ENCODE data around the gene HNF1A. TPM values are rescaled to one million over a fixed set of nuclear protein-coding genes. Genes with fewer than 3 reads are reported as not detected.

Gene HNF1A
- total RNA-seq, 2 experiments from 2014 or later = not detected

GRCh38 chr12:120992989-120993388 lies 14.6 kb downstream of the HNF1A start:
- Mint-ChIP-seq H3K36me3 (ENCODE audit: low read depth) (no peaks in the 10 kb centered on the region), H3K27ac (no peak overlapping the region), H3K27me3 (ENCODE audit: low read depth) (peaks cover 23% of the 10 kb centered on the region), H3K9me3 (ENCODE audit: insufficient read depth) (no peaks in the 10 kb centered on the region), H3K4me3 (no peak overlapping the region), H3K4me1 (ENCODE audit: low read depth) (no peaks in the 10 kb centered on the region)
- ATAC-seq (no peak), DNase-seq (no peak)
- ChIA-PET POLR2A (no interaction called here), CTCF (interaction anchor here (0.8 to 1.4 kb wide), 3 partner anchors 12 to 410 kb away, joined by 3 to 4 read pairs (median 4); no protein-coding TSS in a partner anchor)

- Mint-ChIP-seq H3K36me3 (ENCODE audit: low read depth) (no peaks in the 10 kb centered on the region), H3K4me1 (ENCODE audit: low read depth) (no peaks in the 10 kb centered on the region), H3K27me3 (ENCODE audit: low read depth) (peaks cover 23% of the 10 kb centered on the region), H3K4me3 (no peak overlapping the region), H3K27ac (no peak overlapping the region), H3K9me3 (ENCODE audit: insufficient read depth) (no peaks in the 10 kb centered on the region)
- POLR2A ChIA-PET = no interaction called here
- ATAC-seq (no peak), DNase-seq (no peak)
- CTCF ChIA-PET = interaction anchor here (1.2 to 1.4 kb wide), 2 partner anchors 12 to 67 kb away, joined by 4 read pairs; no protein-coding TSS in a partner anchor
These were observed 15.2 kb downstream of the HNF1A start for GRCh38 chr12:120993496-120993895.

- Mint-ChIP-seq H3K27me3 (ENCODE audit: low read depth) (peaks cover 23% of the 10 kb centered on the region), H3K36me3 (ENCODE audit: low read depth) (no peaks in the 10 kb centered on the region), H3K9me3 (ENCODE audit: insufficient read depth) (no peaks in the 10 kb centered on the region), H3K4me1 (ENCODE audit: low read depth) (no peaks in the 10 kb centered on the region), H3K4me3 (no peak overlapping the region), H3K27ac (no peak overlapping the region)
- ChIA-PET CTCF (no interaction called here), POLR2A (no interaction called here)
- DNase-seq = no peak
- ATAC-seq = no peak
These were observed 15.7 kb downstream of the HNF1A start for GRCh38 chr12:120994059-120994458.

GRCh38 chr12:120994589-120995337 lies 16.4 kb downstream of the HNF1A start:
- no peak for DNase-seq
- H3K36me3 Mint-ChIP-seq (ENCODE audit: low read depth) = no peaks in the 10 kb centered on the region
- no peak for ATAC-seq
- CTCF ChIA-PET = no interaction called here
- no peaks in the 10 kb centered on the region for H3K9me3 Mint-ChIP-seq (ENCODE audit: insufficient read depth)
- H3K27me3 Mint-ChIP-seq (ENCODE audit: low read depth) = peaks cover 23% of the 10 kb centered on the region
- POLR2A ChIA-PET = no interaction called here
- H3K4me1 Mint-ChIP-seq (ENCODE audit: low read depth) = no peaks in the 10 kb centered on the region
- H3K27ac Mint-ChIP-seq = no peak overlapping the region
- H3K4me3 Mint-ChIP-seq = no peak overlapping the region

- ChIA-PET POLR2A (no interaction called here), CTCF (interaction anchor here (1.0 kb wide), 1 partner anchor 33 kb away, joined by 3 read pairs; no protein-coding TSS in a partner anchor)
- H3K4me1 Mint-ChIP-seq (ENCODE audit: low read depth) = peaks cover 5% of the 10 kb centered on the region
- no peak for DNase-seq
- H3K4me3 Mint-ChIP-seq = no peak overlapping the region
- H3K27me3 Mint-ChIP-seq (ENCODE audit: low read depth) = peaks cover 23% of the 10 kb centered on the region
- no peaks in the 10 kb centered on the region for H3K9me3 Mint-ChIP-seq (ENCODE audit: insufficient read depth)
- no peak for ATAC-seq
- no peak overlapping the region for H3K27ac Mint-ChIP-seq
- H3K36me3 Mint-ChIP-seq (ENCODE audit: low read depth) = no peaks in the 10 kb centered on the region
These were observed 17.9 kb downstream of the HNF1A start for GRCh38 chr12:120996133-120996746.

GRCh38 chr12:120997448-120997847 lies 19.1 kb downstream of the HNF1A start:
- Mint-ChIP-seq H3K9me3 (ENCODE audit: insufficient read depth) (no peaks in the 10 kb centered on the region), H3K27me3 (ENCODE audit: low read depth) (peaks cover 20% of the 10 kb centered on the region), H3K27ac (no peak overlapping the region), H3K4me3 (no peak overlapping the region), H3K36me3 (ENCODE audit: low read depth) (no peaks in the 10 kb centered on the region), H3K4me1 (ENCODE audit: low read depth) (peaks cover 8% of the 10 kb centered on the region)
- no peak for ATAC-seq
- POLR2A ChIA-PET = no interaction called here
- no peak for DNase-seq
- CTCF ChIA-PET = no interaction called here

GRCh38 chr12:120998435-120998834 lies 20.1 kb downstream of the HNF1A start:
- Mint-ChIP-seq H3K27me3 (ENCODE audit: low read depth) (peaks cover 14% of the 10 kb centered on the region), H3K9me3 (ENCODE audit: insufficient read depth) (no peaks in the 10 kb centered on the region), H3K4me3 (no peak overlapping the region), H3K36me3 (ENCODE audit: low read depth) (peaks cover 3% of the 10 kb centered on the region), H3K27ac (no peak overlapping the region), H3K4me1 (ENCODE audit: low read depth) (peaks cover 8% of the 10 kb centered on the region)
- ChIA-PET CTCF (no interaction called here), POLR2A (no interaction called here)
- no peak for DNase-seq
- ATAC-seq = no peak

GRCh38 chr12:120999191-121000120 lies 21.1 kb downstream of the HNF1A start:
- no peak overlapping the region for H3K4me3 Mint-ChIP-seq
- peaks cover 13% of the 10 kb centered on the region for H3K27me3 Mint-ChIP-seq (ENCODE audit: low read depth)
- H3K9me3 Mint-ChIP-seq (ENCODE audit: insufficient read depth) = no peaks in the 10 kb centered on the region
- H3K4me1 Mint-ChIP-seq (ENCODE audit: low read depth) = peaks cover 8% of the 10 kb centered on the region
- ChIA-PET POLR2A (interaction anchor here (0.6 kb wide), 2 partner anchors 255 to 515 kb away, joined by 3 to 4 read pairs; no protein-coding TSS in a partner anchor), CTCF (no interaction called here)
- H3K36me3 Mint-ChIP-seq (ENCODE audit: low read depth) = peaks cover 12% of the 10 kb centered on the region
- DNase-seq = no peak
- ATAC-seq = no peak
- H3K27ac Mint-ChIP-seq = no peak overlapping the region

- H3K9me3 Mint-ChIP-seq (ENCODE audit: insufficient read depth) = no peaks in the 10 kb centered on the region
- ChIA-PET CTCF (no interaction called here), POLR2A (no interaction called here)
- ATAC-seq = no peak
- DNase-seq = no peak
- peaks cover 12% of the 10 kb centered on the region for H3K4me1 Mint-ChIP-seq (ENCODE audit: low read depth)
- H3K36me3 Mint-ChIP-seq (ENCODE audit: low read depth) = peaks cover 16% of the 10 kb centered on the region
- no peak overlapping the region for H3K27ac Mint-ChIP-seq
- no peak overlapping the region for H3K4me3 Mint-ChIP-seq
- peaks cover 3% of the 10 kb centered on the region for H3K27me3 Mint-ChIP-seq (ENCODE audit: low read depth)
These were observed 22.2 kb downstream of the HNF1A start for GRCh38 chr12:121000530-121000929.

GRCh38 chr12:121001060-121001459 lies 22.7 kb downstream of the HNF1A start:
- Mint-ChIP-seq H3K36me3 (ENCODE audit: low read depth) (peaks cover 17% of the 10 kb centered on the region), H3K27me3 (ENCODE audit: low read depth) (no peaks in the 10 kb centered on the region), H3K4me3 (no peak overlapping the region), H3K27ac (peak overlapping the region; percentile 15), H3K4me1 (ENCODE audit: low read depth) (peaks cover 12% of the 10 kb centered on the region), H3K9me3 (ENCODE audit: insufficient read depth) (no peaks in the 10 kb centered on the region)
- POLR2A ChIA-PET = no interaction called here
- no peak for DNase-seq
- CTCF ChIA-PET = no interaction called here
- ATAC-seq = no peak

GRCh38 chr12:121001841-121002483 lies 23.6 kb downstream of the HNF1A start:
- ChIA-PET POLR2A (no interaction called here), CTCF (interaction anchor here (0.9 kb wide), 1 partner anchor 9 kb away, joined by 4 read pairs; no protein-coding TSS in a partner anchor)
- no peak for DNase-seq
- Mint-ChIP-seq H3K9me3 (ENCODE audit: insufficient read depth) (no peaks in the 10 kb centered on the region), H3K4me3 (no peak overlapping the region), H3K36me3 (ENCODE audit: low read depth) (peaks cover 20% of the 10 kb centered on the region), H3K27ac (peak overlapping the region; percentile 33), H3K27me3 (ENCODE audit: low read depth) (no peaks in the 10 kb centered on the region), H3K4me1 (ENCODE audit: low read depth) (peaks cover 12% of the 10 kb centered on the region)
- no peak for ATAC-seq
